GM23338 (cell line): Measurements from ENCODE around the gene TGIF2. TPM values are rescaled to one million over a fixed set of nuclear protein-coding genes. Genes with fewer than 3 reads are reported as not detected.

Source experiments
- CTCF ChIP-seq, 2 experiments: fragments of 200-600 bp in 1 of 2; sonication (generic) in 1 of 2; conservative IDR thresholded peaks; 2 replicates each; pipeline versions ENCODE4 v1.5.1 to v1.6.1; 2016 to 2017; ENCODE audit warnings: antibody characterized with exemption in 2 of 2, low read depth in 2 of 2, mild to moderate bottlenecking in 2 of 2, moderate library complexity in 1 of 2
- ETS1 ChIP-seq: IDR thresholded peaks from 2 replicates; pipeline ENCODE4 v1.6.1; 2016; ENCODE audit warnings: antibody characterized with exemption
- EZH2phosphoT487 ChIP-seq: fragments of 200-600 bp; sonication (generic); IDR thresholded peaks from one replicate; pipeline ENCODE4 v1.8.1; 2018; ENCODE audit warnings: antibody characterized with exemption; ENCODE audit not compliant: unreplicated experiment
- NANOG ChIP-seq: IDR thresholded peaks from 2 replicates; pipeline ENCODE4 v1.6.1; 2016; ENCODE audit warnings: antibody characterized with exemption, borderline replicate concordance
- REST ChIP-seq: IDR thresholded peaks from one replicate; pipeline ENCODE4 v1.6.1; 2018; ENCODE audit warnings: antibody characterized with exemption; ENCODE audit not compliant: unreplicated experiment
- ZNF462 ChIP-seq: fragments of 250-450 bp; sonication (Bioruptor Pico); IDR thresholded peaks from 2 replicates; pipeline ENCODE4 v1.5.0; 2020; ENCODE audit warnings: mild to moderate bottlenecking, moderate library complexity
- polyA plus RNA-seq: library from polyadenylated mRNA; unstranded; fragments of >200 nt; fragmentation: Nextera tagmentation; extraction: Ambion mirVana; gene quantifications from 2 replicates; pipeline ENCODE4 v1.2.1, GENCODE V29; 2016
- total RNA-seq: library from RNA; depleted of rRNA; stranded (reverse); fragments of >200 nt; shearing (Covaris generic); gene quantifications from 2 replicates; pipeline ENCODE4 v1.2.3, GENCODE V29; 2014

TGIF2 gene
- total and polyA plus RNA-seq, 2 experiments from 2014 or later: 47.6 to 63.2 TPM

GRCh38 chr20:36572701-36573102 lies 695 bp upstream of the TGIF2 start (continued):
- TF ChIP-seq ZNF462 (CRISPR knock-in tag) (no peak), EZH2phosphoT487 (no peak), CTCF (conservative IDR thresholded peaks at IDR 0.05; ENCODE audit: low read depth in 2 of 2) (no peak), ETS1 (no peak), REST (no peak), NANOG (no peak)
